Neural cell (in vitro differentiated cells): Measurements from ENCODE around the gene ZXDC. TPM values are rescaled to one million over a fixed set of nuclear protein-coding genes. Genes with fewer than 3 reads are reported as not detected.

ENCODE experiments used
- H2AFZ ChIP-seq: fragments of 200-600, 300-800 bp; sonication (generic), shearing (Covaris generic); 2 replicates; pipeline ENCODE4 v1.6.0; 2014; ENCODE audit warnings: low read depth, mild to moderate bottlenecking, antibody characterized with exemption, low read length, moderate library complexity
- H3F3A ChIP-seq: fragments of 200-600 bp; shearing (Covaris generic); 2 replicates; pipeline ENCODE4 v1.6.1; 2016; ENCODE audit warnings: mild to moderate bottlenecking, moderate library complexity, mixed read lengths, antibody characterized with exemption, low read length; ENCODE audit not compliant: insufficient read depth, poor library complexity, severe bottlenecking
- H3K27ac ChIP-seq: fragments of 200-600, 300-800 bp; sonication (generic), shearing (Covaris generic); 2 replicates; pipeline ENCODE4 v1.5.1; 2014; ENCODE audit warnings: mild to moderate bottlenecking, low read length, moderate library complexity
- H3K27me3 ChIP-seq: fragments of 300-800, 200-600 bp; sonication (generic), shearing (Covaris generic); 2 replicates; pipeline ENCODE4 v1.6.0; 2014; ENCODE audit warnings: mild to moderate bottlenecking, low read depth, low read length, moderate library complexity; ENCODE audit not compliant: insufficient read depth
- H3K36me3 ChIP-seq: fragments of 300-800, 200-600 bp; sonication (generic), shearing (Covaris generic); 2 replicates; pipeline ENCODE4 v1.5.1; 2014; ENCODE audit warnings: mild to moderate bottlenecking, antibody characterized with exemption, low read length, moderate library complexity; ENCODE audit not compliant: insufficient read depth
- H3K4me2 ChIP-seq: fragments of 300-800, 200-600 bp; sonication (generic), shearing (Covaris generic); 2 replicates; pipeline ENCODE4 v1.6.0; 2014; ENCODE audit warnings: mild to moderate bottlenecking, low read length
- H3K4me3 ChIP-seq: fragments of 300-800, 200-600 bp; sonication (generic), shearing (Covaris generic); 2 replicates; pipeline ENCODE4 v1.5.1; 2014; ENCODE audit warnings: mild to moderate bottlenecking, low read length, moderate library complexity
- H3K79me2 ChIP-seq: fragments of 200-600 bp; shearing (Covaris generic); replicated peaks from 2 replicates; pipeline ENCODE4 v1.6.0; 2014; ENCODE audit warnings: mild to moderate bottlenecking, low read length, moderate library complexity; ENCODE audit not compliant: insufficient read depth
- H3K9ac ChIP-seq: fragments of 300-800, 200-600 bp; sonication (generic), shearing (Covaris generic); 2 replicates; pipeline ENCODE4 v1.6.1; 2016; ENCODE audit warnings: mild to moderate bottlenecking, low read length, mixed read lengths
- H3K9me2 ChIP-seq: fragments of 200-600 bp; shearing (Covaris generic); 2 replicates; pipeline ENCODE4 v1.6.1; 2016; ENCODE audit warnings: mild to moderate bottlenecking, low read length, mixed read lengths; ENCODE audit not compliant: insufficient read depth
- H3K9me3 ChIP-seq: fragments of 200-600, 300-800 bp; sonication (generic), shearing (Covaris generic); 2 replicates; pipeline ENCODE4 v1.6.1; 2016; ENCODE audit warnings: mild to moderate bottlenecking, mixed run types, low read length, moderate library complexity, mixed read lengths
- H4K20me1 ChIP-seq: fragments of 200-600 bp; shearing (Covaris generic); 2 replicates; pipeline ENCODE4 v1.6.1; 2016; ENCODE audit warnings: mild to moderate bottlenecking, mixed run types; ENCODE audit not compliant: insufficient read depth
- EP300 ChIP-seq: fragments of 450-650 bp; conservative IDR thresholded peaks from 2 replicates; pipeline ENCODE4 v1.6.1; 2014; ENCODE audit warnings: antibody characterized with exemption, mild to moderate bottlenecking, moderate library complexity; ENCODE audit not compliant: poor library complexity, severe bottlenecking
- EZH2 ChIP-seq: fragments of 200-600, 300-800 bp; shearing (Covaris generic), sonication (generic); IDR thresholded peaks from 2 replicates; pipeline ENCODE4 v1.6.1; 2014; ENCODE audit warnings: antibody characterized with exemption, low read length, borderline replicate concordance, mild to moderate bottlenecking; ENCODE audit not compliant: insufficient read depth, poor library complexity, severe bottlenecking
- MXI1 ChIP-seq: fragments of 450-650 bp; conservative IDR thresholded peaks from 2 replicates; pipeline ENCODE4 v1.6.1; 2014; ENCODE audit warnings: antibody characterized with exemption, mild to moderate bottlenecking; ENCODE audit not compliant: poor library complexity, severe bottlenecking
- POLR2AphosphoS5 ChIP-seq: IDR thresholded peaks from 2 replicates; pipeline ENCODE4 v1.6.1; 2012
- RAD21 ChIP-seq: fragments of 450-650 bp; conservative IDR thresholded peaks from 2 replicates; pipeline ENCODE4 v1.6.1; 2014; ENCODE audit warnings: antibody characterized with exemption, mild to moderate bottlenecking, moderate library complexity
- SMC3 ChIP-seq: fragments of 450-650 bp; conservative IDR thresholded peaks from 2 replicates; pipeline ENCODE4 v1.6.1; 2014; ENCODE audit warnings: antibody characterized with exemption, mild to moderate bottlenecking, moderate library complexity; ENCODE audit not compliant: poor library complexity
- TAF1 ChIP-seq: IDR thresholded peaks from 2 replicates; pipeline ENCODE4 v1.6.1; 2012; ENCODE audit warnings: low read depth
- polyA plus RNA-seq: library from polyadenylated mRNA; depleted of rRNA; stranded (reverse); fragments of >200 nt; gene quantifications from 2 replicates; pipeline ENCODE4 v1.2.3, GENCODE V29; 2014
- TF ChIP-seq, protein P1 (sequence below): IDR thresholded peaks from 2 replicates; pipeline ENCODE4 v1.6.1; 2012; ENCODE audit warnings: borderline replicate concordance
- TF ChIP-seq, protein P2 (sequence below): fragments of 450-650 bp; IDR thresholded peaks from 2 replicates; pipeline ENCODE4 v1.5.1; 2014; ENCODE audit warnings: antibody characterized with exemption, mild to moderate bottlenecking, moderate library complexity; ENCODE audit not compliant: poor library complexity, severe bottlenecking

ZXDC gene
- polyA plus RNA-seq, 1 donor from 2014 or later: 22.2 TPM

- no peak overlapping the region for H2AFZ ChIP-seq
- no peak overlapping the region for H3K4me3 ChIP-seq
- H3K4me2 ChIP-seq: no peak overlapping the region
- no peak overlapping the region for H3K9ac ChIP-seq
- no peaks in the 10 kb centered on the region for H4K20me1 ChIP-seq
- no peaks in the 10 kb centered on the region for H3K36me3 ChIP-seq
- H3K79me2 ChIP-seq: no peaks in the 10 kb centered on the region
- H3F3A ChIP-seq: no peaks in the 10 kb centered on the region
- H3K9me3 ChIP-seq: no peaks in the 10 kb centered on the region
- H3K27ac ChIP-seq: no peak overlapping the region
- no peaks in the 10 kb centered on the region for H3K27me3 ChIP-seq
- H3K9me2 ChIP-seq: no peaks in the 10 kb centered on the region
- TF ChIP-seq TAF1: no peak
- TF ChIP-seq EP300: no peak
- no peak for TF ChIP-seq POLR2AphosphoS5
- no peak for TF ChIP-seq MXI1
- TF ChIP-seq SMC3: no peak
- TF ChIP-seq RAD21: no peak
- TF ChIP-seq, protein P1, sequence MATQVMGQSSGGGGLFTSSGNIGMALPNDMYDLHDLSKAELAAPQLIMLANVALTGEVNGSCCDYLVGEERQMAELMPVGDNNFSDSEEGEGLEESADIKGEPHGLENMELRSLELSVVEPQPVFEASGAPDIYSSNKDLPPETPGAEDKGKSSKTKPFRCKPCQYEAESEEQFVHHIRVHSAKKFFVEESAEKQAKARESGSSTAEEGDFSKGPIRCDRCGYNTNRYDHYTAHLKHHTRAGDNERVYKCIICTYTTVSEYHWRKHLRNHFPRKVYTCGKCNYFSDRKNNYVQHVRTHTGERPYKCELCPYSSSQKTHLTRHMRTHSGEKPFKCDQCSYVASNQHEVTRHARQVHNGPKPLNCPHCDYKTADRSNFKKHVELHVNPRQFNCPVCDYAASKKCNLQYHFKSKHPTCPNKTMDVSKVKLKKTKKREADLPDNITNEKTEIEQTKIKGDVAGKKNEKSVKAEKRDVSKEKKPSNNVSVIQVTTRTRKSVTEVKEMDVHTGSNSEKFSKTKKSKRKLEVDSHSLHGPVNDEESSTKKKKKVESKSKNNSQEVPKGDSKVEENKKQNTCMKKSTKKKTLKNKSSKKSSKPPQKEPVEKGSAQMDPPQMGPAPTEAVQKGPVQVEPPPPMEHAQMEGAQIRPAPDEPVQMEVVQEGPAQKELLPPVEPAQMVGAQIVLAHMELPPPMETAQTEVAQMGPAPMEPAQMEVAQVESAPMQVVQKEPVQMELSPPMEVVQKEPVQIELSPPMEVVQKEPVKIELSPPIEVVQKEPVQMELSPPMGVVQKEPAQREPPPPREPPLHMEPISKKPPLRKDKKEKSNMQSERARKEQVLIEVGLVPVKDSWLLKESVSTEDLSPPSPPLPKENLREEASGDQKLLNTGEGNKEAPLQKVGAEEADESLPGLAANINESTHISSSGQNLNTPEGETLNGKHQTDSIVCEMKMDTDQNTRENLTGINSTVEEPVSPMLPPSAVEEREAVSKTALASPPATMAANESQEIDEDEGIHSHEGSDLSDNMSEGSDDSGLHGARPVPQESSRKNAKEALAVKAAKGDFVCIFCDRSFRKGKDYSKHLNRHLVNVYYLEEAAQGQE: no peak
- no peak for TF ChIP-seq EZH2
- TF ChIP-seq, protein P2, sequence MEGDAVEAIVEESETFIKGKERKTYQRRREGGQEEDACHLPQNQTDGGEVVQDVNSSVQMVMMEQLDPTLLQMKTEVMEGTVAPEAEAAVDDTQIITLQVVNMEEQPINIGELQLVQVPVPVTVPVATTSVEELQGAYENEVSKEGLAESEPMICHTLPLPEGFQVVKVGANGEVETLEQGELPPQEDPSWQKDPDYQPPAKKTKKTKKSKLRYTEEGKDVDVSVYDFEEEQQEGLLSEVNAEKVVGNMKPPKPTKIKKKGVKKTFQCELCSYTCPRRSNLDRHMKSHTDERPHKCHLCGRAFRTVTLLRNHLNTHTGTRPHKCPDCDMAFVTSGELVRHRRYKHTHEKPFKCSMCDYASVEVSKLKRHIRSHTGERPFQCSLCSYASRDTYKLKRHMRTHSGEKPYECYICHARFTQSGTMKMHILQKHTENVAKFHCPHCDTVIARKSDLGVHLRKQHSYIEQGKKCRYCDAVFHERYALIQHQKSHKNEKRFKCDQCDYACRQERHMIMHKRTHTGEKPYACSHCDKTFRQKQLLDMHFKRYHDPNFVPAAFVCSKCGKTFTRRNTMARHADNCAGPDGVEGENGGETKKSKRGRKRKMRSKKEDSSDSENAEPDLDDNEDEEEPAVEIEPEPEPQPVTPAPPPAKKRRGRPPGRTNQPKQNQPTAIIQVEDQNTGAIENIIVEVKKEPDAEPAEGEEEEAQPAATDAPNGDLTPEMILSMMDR: no peak
Observed at GRCh38 chr3:126417515-126417914, 58.2 kb downstream of the ZXDC start.

GRCh38 chr3:126416943-126417342 is 58.7 kb downstream of the ZXDC start:
- H3K27ac ChIP-seq: no peak overlapping the region
- H2AFZ ChIP-seq: no peak overlapping the region
- no peaks in the 10 kb centered on the region for H3K9me2 ChIP-seq
- H3K9me3 ChIP-seq: no peaks in the 10 kb centered on the region
- no peak overlapping the region for H3K4me2 ChIP-seq
- H3K4me3 ChIP-seq: no peak overlapping the region
- H3K36me3 ChIP-seq: no peaks in the 10 kb centered on the region
- TF ChIP-seq, protein P2: no peak
- TF ChIP-seq SMC3 (no peak), EP300 (no peak), POLR2AphosphoS5 (no peak), MXI1 (no peak), RAD21 (no peak), TAF1 (no peak), EZH2 (no peak)
- TF ChIP-seq, protein P1: no peak
- H4K20me1 ChIP-seq: no peaks in the 10 kb centered on the region
- H3K79me2 ChIP-seq: no peaks in the 10 kb centered on the region
- no peak overlapping the region for H3K9ac ChIP-seq
- H3K27me3 ChIP-seq: no peaks in the 10 kb centered on the region
- H3F3A ChIP-seq: no peaks in the 10 kb centered on the region
